Endometrium (tissue), 2 donors: ENCODE measurements around the gene EPOP.

Source experiments
- FAIRE-seq: peaks from 2 replicates; lab custom pipeline; 2012; peaks lifted over from hg19 to GRCh38; lab: Jason Lieb, UNC
- donor health status: control.
- donor health status: control.

EPOP gene

GRCh38 chr17:38705803-38706504, 31.2 kb upstream of the EPOP start:
- no peak for FAIRE-seq

- no peak for FAIRE-seq
Measured at GRCh38 chr17:38705523-38705802, 30.7 kb upstream of the EPOP start.

DNA sequence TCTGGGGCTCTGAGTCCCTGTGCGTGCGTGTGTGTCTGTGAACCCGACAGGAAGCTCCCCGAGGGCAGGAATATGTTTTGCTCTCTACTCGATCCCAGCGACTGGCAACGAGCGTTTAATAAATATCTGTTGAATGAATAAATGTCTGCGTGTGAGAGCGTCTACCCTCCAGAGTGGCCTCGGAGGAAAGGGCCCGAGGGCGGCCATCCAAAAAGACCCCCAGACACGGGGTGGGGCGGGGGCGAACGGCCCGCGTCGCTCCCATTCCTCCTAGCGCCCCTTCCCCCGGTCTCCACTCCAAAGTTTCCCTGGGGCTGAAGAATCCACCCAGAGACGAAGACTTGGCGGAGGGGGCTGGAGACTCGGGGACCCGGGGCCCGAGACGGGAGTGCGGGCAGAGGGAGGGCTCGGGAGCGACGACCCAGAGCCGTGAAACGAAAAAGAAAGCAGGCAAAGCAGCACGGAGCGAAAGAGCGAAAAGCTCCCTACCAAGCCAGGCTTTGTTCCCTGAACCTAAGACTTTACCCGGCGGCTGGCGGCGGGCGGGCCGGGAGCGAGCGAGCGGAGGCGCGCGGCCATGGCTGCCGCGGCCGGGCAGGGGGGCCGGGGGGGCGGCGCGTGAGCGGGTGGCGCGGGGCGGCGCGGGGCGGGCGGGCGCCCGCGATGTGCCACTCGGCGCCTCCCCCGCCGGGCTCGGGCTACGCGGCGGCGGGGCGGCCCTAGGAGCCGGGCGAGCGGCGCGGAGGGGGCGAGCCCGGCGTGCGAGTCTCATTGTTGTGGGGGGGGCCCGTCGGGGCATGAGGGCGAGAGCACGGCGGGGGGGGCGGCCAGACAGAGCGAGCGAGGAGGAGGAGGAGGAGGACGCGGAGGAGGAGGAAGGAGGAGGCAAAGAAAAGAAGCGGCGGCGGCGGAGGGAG, 30.1 kb upstream of the EPOP start, which contains the start of gene MLLT6:
MLLT6 (plus strand) TSS at position 668 of the 917 bp plus-strand sequence. CDS start 360 bp downstream, outside the sequence.
- no peak for FAIRE-seq

DNA sequence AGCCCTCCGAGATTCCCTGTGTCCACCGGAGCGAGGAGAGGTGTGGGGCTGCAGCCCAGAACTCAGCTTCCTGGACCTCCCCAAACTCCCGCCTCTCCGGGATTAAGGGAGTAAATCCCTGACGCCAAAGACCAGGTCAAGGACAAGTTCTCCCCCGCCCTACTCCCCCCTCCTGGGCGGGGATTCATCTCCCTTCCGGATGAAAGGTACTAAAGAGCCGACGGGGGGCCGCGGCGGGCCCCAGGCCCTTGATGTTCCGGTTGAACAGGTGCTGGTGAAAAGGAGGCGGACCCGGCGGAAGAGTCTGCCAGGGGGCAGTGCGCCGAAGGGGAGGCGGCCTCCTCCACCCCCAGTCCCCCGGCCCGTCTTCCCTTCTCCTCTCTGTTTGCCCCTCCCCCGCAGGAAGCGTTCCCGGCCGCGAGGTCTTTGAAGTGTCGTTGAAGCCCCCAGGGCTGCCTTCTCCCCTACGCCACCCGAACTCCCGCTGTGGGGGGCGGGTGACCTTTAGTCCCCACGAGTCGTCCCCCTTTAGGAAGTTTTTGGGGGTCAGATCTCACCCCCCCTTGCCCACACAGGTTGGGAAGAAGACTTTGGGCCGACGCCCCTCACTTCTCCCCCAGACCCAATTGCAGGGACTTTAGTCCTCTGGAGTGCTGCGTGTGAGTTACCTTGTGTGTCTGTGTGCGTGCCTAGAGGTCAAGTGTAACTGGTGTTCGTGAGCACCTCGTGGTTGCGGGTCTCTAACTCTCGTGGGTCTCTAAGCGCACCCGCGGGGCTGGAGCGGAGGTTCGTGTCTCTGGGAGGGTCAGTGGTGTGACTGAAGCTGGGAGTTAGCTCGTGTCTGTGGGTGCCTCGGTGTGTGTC, 29.2 kb upstream of the EPOP start:
- no peak for FAIRE-seq

DNA sequence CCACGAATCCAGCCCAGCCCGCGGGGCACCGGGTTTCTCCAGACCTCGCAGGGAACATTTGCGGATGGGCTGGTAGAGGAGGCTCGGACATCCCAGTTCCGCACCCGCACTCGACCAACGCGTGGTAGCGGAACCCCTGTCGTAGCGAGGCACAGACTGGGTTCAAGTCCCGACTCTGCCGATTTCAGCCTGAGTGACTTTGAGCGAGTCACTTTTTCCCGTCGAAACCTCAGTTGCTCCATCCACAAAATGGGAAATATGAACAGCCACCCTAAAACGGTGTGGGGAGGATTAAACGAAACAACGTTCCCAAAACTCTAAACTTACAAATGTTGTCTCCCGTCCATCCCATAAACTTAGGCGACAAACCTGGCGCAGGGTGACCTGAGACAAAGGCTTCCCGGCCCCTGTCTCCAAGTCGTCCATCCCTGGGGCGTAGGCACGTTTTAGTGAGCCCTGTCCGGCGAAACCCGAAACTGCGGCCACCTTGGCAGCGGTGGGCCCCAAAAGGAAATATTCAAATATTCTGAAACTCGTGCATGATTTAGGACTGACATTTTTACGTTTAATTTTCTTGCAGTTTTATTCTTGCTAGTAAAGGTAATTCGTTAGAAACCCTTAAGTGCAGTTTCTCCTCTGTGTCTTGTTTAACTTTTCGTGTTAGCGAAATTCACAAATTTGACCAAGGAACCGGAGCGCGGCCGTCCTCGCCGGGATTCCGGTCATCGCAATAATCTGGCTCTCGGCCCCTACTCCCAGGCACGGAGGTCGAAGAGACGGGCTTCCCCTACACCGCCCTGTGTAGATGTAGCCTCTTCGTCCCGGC, 28.4 kb upstream of the EPOP start:
- FAIRE-seq, result no peak

- no peak for FAIRE-seq
Measured at GRCh38 chr17:38702166-38702915, 27.6 kb upstream of the EPOP start.

- no peak for FAIRE-seq
Measured at GRCh38 chr17:38701504-38702165, 26.9 kb upstream of the EPOP start.

DNA sequence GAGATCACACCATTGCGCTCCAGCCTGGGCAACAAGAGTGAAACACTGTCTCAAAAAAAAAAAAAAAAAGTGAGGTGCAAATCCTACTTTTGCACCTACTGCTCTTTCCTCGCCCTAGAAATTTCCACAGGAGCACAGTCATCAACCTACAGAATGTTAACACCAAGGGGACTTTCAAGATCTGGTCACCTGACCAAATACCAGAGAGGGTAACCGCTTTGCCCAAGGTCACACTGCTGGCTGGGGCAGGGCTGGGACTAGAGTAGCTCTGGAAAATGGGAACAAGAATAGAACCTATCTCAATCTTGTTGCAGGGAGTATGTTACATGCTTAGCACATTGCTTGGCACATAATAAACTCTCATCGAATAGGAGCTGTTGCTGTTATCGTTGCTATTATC, 24.0 kb upstream of the EPOP start:
- FAIRE-seq, result no peak

- no peak for FAIRE-seq
Measured at GRCh38 chr17:38697061-38697820, 22.5 kb upstream of the EPOP start.

- no peak for FAIRE-seq
Measured at GRCh38 chr17:38693700-38694329, 19.1 kb upstream of the EPOP start.

GRCh38 chr17:38691154-38691553, 16.4 kb upstream of the EPOP start:
- FAIRE-seq, result no peak

GRCh38 chr17:38690386-38690785, 15.6 kb upstream of the EPOP start:
- FAIRE-seq, result no peak

DNA sequence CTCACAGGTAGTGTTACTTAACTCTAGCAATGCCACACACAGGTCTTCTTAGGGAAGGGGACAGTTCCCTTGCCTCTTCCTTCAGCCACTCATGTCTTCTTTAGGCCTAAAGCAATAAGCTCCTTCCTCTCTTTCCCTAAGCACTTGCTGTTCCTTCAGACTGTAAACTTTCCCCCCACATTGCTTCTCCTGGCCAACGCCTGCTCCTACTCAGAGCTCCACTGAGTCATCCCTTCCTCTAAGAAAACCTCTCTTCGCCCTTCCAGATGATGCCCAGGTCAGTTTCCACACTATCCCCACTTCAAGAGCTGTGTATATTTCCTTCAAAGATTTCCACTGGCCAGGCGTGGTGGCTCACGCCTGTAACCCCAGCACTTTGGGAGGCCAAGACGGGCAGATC, 12.5 kb upstream of the EPOP start:
- no peak for FAIRE-seq

- FAIRE-seq, result no peak
Measured at GRCh38 chr17:38685491-38685890, 10.7 kb upstream of the EPOP start.

- no peak for FAIRE-seq
Measured at GRCh38 chr17:38681096-38681495, 6.3 kb upstream of the EPOP start.

GRCh38 chr17:38677819-38678218, 3.1 kb upstream of the EPOP start:
- FAIRE-seq, result no peak

GRCh38 chr17:38676706-38677504, 2.1 kb upstream of the EPOP start:
- no peak for FAIRE-seq

- no peak for FAIRE-seq
Measured at GRCh38 chr17:38674014-38674748, 576 bp downstream of the EPOP start.
